ENCODE results near the gene CXXC5.

The CXXC5 gene

DNA sequence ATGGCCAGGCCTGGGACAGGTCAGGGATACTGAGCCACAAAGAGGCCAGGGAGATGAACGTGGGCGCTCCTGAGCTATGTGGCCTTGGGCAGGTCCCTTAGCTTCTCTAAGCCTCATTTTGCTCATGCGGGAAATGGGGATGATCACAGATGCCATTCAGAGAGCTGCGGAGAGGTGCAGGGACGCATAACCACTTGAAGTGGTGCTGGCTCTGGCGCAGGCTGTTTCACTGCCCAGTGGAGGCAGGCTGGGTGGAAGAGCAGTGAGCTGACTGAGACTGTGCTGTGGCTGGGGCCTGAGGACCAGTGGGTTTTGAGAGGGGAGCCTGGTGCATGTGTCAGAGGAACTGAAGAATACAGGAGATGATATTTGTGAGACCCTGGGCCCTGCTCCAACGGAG is 18.4 kb downstream of the CXXC5 start:
- no peak for DNase-seq (ENCODE audit: low read depth)
- TF ChIP-seq, protein P1, sequence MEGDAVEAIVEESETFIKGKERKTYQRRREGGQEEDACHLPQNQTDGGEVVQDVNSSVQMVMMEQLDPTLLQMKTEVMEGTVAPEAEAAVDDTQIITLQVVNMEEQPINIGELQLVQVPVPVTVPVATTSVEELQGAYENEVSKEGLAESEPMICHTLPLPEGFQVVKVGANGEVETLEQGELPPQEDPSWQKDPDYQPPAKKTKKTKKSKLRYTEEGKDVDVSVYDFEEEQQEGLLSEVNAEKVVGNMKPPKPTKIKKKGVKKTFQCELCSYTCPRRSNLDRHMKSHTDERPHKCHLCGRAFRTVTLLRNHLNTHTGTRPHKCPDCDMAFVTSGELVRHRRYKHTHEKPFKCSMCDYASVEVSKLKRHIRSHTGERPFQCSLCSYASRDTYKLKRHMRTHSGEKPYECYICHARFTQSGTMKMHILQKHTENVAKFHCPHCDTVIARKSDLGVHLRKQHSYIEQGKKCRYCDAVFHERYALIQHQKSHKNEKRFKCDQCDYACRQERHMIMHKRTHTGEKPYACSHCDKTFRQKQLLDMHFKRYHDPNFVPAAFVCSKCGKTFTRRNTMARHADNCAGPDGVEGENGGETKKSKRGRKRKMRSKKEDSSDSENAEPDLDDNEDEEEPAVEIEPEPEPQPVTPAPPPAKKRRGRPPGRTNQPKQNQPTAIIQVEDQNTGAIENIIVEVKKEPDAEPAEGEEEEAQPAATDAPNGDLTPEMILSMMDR (IDR thresholded peaks at IDR 0.05; ENCODE audit: low read length, missing control alignments), result no peak
- H3K4me3 ChIP-seq (replicated peaks; ENCODE audit: low read depth, low read length), result no peak overlapping the region

DNA sequence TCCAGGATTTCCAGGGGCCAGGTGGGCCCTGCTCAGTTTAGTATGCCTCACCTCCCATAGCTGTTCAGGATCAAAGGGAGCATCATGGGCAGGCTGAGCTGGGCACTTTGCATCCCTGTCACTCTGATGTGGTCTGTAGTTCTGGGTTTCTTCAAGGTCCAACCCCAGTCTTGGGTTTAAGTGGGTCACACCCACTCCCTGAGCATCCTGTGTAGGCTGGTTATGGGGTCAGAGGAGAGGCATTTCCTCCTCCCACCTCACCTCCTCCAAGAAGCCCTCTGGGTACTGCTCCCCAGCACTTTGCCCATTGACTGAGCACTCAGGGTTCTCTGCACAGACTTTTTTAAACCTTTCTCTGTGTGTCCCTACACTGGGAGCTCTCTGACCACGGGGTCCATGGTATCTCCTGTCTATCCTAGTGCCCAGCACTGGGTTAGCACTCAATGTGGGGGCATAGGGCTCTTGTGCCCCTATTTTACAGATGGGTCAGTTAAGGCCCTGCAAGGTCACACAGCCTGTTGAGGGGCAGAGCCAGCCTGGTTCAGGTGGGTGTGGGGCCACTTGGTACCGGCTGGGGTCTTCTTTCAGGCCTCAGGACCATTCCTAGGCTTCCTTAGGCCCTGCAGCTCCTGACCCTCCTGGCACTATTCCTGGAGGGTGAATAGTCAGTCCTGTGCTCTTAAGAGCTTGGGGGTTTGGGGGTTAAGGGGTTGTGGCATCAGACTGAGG is 19.0 kb downstream of the CXXC5 start:
- TF ChIP-seq, protein P1 (IDR thresholded peaks at IDR 0.05; ENCODE audit: low read length, missing control alignments), result no peak
- no peak overlapping the region for H3K4me3 ChIP-seq (replicated peaks; ENCODE audit: low read depth, low read length)
- DNase-seq (ENCODE audit: low read depth), result no peak

DNA sequence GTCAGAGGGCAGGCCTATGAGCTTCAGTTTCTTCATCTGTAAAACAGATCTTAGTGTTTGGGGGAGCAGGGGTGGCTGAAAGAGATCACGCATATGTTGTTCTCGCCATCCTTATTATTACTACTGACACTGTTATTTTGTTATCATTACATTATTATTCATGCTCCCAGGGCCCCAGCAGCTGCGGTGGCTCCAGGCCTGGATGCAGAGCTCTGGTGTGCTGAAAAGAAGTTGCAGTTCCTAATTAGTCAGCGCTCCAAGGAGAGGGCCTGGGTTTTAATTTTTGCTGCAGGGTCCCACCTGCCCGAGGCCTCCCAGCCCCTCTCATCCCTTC is 19.5 kb downstream of the CXXC5 start:
- TF ChIP-seq, protein P1 (IDR thresholded peaks at IDR 0.05; ENCODE audit: low read length, missing control alignments), result no peak
- no peak for DNase-seq (ENCODE audit: low read depth)
- H3K4me3 ChIP-seq (replicated peaks; ENCODE audit: low read depth, low read length), result peak overlapping the region; percentile 29

DNA sequence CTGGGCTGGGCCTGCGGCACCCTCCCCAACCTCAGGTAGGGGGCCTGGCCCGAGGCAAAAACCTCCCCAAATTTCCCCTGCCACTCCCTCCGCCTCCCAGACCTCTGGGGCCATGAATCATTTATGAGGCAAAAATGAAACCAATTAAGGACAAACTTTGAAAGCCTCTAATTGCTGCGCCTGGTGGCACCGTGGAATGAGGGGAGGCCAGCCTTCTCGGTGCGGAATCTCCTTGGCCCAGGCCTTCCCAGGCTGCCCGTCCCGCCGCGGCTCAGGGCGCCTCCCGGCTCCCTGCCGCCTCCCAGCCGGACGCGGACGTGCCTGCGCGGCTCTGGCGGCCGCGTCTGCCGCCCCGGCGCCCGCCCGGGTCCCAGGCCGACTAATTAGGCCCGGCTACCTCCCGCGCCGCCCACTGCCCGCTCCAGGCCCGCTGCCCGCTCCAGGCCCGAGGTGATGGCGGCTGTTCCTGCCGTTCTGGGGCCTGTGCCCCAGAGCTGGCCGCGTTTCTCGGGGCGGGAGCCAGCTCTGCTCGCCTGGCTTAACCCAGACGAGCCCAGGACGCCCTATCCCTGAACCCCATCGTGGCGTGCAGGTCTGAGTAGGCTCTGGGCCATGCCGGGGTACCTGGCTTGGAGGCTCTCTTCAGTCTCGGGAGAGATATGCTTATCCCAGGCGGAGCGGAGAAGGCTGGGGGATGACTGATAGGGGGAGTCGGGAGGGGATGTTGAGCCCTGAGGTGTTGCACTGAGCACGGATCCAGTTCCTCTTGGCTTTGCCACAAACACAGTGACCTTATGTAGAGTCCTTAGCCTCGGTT is 20.1 kb downstream of the CXXC5 start:
- TF ChIP-seq, protein P1 (IDR thresholded peaks at IDR 0.05; ENCODE audit: low read length, missing control alignments), result no peak
- no peak for DNase-seq (ENCODE audit: low read depth)
- H3K4me3 ChIP-seq (replicated peaks; ENCODE audit: low read depth, low read length), result peak overlapping the region; percentile 29

DNA sequence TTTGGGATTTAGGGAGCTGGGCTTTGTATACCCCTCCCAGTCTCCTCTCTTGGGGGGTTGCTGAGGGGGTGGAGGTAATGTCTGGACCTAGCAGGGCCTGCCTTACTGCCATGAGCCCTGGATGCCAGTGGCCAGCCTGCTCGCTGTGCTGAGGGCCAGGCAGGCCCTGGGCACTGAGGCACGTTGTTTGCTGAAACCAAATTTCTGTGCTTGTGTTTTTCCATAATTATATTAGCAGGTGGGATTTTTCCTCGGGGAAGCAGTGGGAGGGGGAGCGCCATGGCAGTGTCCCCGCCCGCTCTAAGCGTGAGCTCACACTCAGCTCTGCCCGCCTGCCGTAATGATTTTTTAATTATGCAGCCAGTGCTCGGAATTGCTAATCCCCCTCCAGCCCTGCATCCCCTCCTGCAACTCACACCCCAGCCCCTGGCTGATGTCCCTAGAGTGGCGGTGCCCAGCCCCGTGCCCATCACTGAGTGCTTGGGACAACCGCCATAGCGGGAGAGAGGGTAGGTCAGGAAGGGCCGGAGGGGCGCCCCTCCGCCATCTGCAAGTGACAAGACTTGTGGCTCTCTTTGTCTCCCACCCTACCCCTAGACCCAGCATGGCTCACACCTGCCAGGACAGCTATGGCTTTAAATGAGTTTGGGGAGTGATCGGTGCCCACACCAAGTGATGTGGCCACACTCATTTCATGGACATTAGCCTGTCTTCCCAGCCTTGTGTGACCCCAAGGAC is 20.9 kb downstream of the CXXC5 start:
- DNase-seq (ENCODE audit: low read depth), result no peak
- TF ChIP-seq, protein P1 (IDR thresholded peaks at IDR 0.05; ENCODE audit: low read length, missing control alignments), result no peak
- no peak overlapping the region for H3K4me3 ChIP-seq (replicated peaks; ENCODE audit: low read depth, low read length)

DNA sequence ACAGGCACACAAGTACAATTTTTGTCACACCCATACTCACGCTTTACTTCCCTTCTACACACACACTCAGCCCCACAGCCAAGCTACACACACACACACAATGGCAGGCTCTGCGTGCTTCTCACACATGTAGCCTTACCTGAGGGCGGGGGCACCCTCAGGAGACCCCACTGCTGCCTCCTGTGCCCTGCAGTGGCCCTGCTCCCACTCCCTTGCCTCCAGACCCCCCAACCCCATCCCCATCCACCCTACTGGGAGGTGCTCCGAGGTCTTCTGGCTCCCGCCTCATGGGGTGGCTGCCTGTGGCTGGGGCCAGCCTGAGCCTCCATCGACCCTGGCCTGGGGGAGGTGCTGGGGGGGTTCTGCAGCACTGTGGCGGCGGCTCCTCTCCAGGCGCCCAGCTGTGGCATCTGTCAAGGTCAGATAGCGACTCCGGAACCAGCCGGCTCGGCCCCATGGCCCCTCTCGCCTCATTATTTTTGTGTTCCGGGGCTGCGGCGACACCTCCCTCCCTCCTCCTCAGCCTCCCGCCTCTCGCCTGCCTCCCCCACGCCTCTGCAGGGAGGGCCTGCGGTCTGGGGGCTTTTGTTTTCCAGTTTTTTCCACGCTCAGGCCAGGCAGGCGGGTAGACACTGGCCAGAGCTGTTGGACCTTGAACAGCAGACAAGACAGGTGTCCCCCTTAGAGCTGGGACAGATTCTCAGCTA is 21.7 kb downstream of the CXXC5 start:
- no peak for DNase-seq (ENCODE audit: low read depth)
- TF ChIP-seq, protein P1 (IDR thresholded peaks at IDR 0.05; ENCODE audit: low read length, missing control alignments), result no peak
- no peak overlapping the region for H3K4me3 ChIP-seq (replicated peaks; ENCODE audit: low read depth, low read length)

Data from fibroblast of pulmonary artery (primary cell).